Activated gamma-delta T cell (primary cell): ENCODE results near the gene ITGA4.

Experiments used
- DNase-seq: peaks from one replicate; lab custom pipeline; 2025; lab: John Stamatoyannopoulos, UW

ITGA4 gene

DNA sequence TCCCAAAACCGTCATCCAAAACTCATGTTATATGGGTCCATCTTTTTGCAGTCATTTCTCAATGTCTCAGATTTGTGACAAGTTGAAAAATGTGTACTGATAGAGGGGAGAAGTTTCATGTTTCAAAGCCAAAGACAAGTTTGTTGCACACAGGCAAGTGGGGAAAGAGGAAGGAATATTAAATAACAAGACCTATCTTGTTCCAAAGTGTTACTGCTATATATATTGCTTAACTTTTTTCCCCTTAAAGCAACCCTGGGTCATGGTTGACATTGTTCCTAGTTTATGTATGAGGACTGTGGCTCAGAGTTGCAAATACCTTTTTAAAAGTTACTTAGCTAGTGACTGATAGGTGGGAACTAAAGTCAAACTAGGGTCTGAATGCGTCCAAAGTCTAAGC lies 1.7 kb downstream of the ITGA4 start:
- no peak for DNase-seq

DNA sequence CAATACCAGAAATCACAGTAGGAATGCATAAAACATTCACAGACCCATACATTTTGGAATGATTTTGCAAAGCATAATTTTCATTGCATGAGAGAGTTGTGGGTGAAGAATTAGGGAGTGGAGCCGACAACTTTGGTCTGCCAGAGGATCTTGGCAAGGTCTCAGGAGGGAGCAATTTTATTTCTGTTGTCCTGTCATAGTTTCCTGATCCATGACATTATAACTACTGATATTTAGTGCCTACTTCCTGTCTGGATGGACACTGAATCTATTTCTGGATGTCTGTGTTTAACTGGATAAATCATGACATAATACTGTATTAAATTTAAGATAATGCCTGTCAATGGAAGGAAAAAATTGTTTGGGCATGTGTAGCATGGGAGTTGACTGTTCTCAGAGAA lies 2.4 kb downstream of the ITGA4 start:
- no peak for DNase-seq

DNA sequence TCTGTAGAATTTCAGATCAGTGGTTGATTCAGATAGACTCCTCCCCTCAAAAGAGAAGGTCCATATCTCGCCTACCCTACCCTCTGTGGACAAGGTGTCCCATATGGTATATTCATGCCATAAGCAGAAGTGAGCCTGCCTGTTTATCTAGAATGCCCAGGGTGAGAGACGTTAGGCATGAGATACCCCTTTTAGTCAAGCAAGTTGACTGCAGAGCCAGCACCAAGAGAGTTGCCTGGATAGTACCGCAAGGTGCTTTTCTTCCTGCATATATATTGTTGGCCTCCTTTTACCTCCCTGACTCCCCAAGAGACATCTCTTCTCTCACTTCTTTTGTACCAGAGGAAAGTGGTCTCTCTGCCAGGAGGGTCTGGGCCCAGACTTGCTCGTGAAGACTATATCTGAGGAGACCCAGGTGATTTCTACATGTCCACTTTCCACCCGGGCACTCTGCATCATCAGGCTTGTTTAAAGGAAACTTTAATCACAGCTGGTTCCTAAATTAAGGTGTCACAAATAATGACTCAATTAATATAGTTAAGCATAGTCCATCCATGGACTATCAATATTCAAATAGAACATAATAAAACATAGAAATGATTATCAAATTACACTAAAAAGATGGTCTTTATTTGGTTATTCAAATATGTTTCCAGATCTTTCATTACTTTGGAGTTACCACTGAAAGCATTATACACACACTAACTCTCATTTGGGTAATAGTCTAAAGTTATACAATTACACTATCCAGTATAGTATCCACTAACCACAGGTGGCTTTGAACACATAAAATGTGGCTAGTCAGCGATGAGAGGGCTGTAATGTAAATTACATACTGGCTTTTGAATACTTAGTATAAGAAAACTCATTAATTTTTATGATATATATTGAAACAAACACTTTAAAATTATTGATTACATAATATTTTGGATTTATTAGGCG lies 4.1 kb downstream of the ITGA4 start:
- no peak for DNase-seq

DNA sequence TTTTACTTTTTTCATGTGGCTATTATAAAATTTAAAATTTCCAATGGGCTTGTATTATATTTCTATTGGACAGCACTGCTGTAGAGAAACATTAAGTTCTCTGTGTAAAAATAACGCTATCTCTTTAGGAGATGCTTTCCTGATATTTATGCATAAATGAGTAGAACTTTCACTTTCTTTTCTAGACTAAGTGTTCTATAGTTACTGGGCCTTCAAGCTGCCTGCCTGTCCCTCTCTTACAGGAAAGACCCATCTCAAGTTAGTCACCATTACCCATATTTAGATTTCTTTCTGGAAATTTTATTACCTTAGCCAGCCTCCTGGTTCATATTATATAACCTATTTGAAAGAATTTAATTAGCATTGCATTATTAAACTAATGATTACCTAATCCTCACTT lies 4.8 kb downstream of the ITGA4 start:
- no peak for DNase-seq

DNA sequence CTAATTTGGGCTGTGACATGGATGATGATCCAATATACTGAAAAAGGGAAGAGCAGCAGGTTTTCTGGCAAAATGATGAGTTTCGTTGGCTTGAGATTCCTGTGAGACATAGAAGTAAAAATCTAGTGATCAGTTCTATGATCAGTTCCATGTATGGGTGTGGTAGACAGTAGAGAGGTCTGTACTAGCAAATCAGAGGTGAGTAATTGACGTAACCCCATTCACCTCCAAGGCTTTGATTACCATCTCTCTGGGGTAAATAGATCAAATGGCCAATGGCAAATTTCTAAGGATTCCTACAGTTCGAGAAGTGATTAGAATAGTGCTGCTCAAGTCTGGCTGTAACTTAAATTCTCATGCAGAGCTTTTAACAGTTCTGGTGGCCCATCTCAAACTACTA lies 6.4 kb downstream of the ITGA4 start:
- no peak for DNase-seq

DNA sequence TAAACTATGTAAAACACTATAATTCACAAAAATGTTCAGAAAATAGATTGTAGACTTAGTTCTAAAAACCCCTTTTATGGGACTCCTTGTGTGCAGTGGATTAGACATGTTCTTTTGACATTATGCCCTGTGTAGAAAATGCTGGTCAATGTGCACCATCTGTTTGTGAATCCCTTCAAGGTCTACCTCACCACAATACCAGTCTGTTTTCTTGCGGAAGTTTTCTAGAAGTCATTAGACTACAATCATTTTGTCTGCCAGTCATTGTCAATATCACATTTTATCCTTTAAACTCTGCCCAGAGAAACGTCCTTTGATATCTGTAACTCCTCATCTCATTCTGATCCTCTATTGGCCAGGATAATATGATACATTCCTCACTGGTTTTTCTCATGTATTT lies 7.8 kb downstream of the ITGA4 start:
- DNase-seq, result no peak

DNA sequence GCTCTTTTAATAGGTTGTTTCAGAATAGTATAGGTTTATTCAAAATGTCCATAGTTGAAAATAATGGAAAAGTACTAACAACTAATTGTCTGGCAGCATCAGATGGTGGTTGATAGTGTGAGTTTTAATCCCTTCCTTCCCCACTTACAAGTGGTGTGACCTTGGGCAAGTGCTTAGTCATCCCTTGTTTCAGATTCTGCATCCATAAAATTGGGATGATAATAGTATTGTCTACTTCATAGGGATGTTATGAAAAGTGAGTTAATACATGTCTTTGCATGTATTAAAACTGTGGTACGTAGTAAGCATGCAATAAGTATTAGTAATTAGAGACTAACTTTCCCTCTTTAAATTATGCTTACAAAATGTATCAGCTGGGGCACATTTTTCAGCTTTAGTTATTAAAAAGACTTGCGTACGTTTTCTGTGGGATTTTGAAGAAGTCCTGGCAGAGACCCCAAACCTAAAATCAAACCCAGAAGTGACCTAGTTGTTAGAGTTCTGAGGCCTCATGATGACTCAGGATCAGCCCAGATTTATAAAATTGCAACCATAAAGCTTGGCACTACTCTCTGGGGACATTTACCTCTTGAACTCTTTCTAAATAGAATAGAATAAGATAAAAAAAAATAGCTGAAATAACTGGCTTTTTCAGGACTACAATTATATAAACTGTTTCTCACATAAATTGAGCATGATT lies 8.6 kb downstream of the ITGA4 start:
- no peak for DNase-seq

DNA sequence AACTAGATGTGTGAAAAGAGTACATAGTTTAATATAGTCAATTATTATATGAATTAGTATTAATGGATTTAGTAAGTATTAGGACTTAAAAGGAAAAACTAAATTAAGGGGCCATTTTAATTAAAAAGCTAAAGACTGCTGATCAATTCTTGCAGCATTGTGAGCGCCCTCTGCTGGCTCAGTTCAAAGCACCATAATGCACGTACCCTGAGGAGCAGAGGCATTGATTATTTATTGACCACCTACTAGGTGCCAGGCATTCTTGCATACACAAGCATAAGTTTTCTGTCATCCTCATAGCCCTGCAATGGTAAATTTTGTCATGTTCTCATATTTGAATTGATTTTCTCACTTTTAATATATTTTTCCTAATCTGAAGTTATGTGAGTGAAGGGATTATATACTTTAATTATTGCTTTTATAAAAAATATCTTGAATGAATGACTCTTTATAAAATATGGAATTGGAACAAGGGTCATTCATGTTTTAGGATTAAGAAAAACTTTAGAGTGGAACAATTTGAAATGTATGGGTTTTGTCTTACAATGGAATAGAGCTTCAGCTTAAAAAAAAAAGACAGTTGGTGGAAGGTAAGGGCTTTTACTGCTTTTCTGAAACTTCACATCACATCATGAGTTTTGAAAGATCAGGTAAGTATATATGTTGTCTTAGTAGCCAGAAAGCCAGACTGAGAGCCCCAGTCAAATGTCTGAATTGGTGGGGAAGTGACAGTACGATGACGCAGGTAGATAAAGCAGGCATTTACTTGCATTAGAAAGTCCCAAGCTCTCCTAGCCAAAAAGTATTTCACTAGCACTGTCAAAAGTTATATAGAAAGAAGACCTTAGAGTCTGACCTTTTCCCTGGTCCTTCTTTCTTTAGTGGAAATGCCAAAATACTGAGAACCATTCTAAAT lies 9.7 kb downstream of the ITGA4 start:
- no peak for DNase-seq

DNA sequence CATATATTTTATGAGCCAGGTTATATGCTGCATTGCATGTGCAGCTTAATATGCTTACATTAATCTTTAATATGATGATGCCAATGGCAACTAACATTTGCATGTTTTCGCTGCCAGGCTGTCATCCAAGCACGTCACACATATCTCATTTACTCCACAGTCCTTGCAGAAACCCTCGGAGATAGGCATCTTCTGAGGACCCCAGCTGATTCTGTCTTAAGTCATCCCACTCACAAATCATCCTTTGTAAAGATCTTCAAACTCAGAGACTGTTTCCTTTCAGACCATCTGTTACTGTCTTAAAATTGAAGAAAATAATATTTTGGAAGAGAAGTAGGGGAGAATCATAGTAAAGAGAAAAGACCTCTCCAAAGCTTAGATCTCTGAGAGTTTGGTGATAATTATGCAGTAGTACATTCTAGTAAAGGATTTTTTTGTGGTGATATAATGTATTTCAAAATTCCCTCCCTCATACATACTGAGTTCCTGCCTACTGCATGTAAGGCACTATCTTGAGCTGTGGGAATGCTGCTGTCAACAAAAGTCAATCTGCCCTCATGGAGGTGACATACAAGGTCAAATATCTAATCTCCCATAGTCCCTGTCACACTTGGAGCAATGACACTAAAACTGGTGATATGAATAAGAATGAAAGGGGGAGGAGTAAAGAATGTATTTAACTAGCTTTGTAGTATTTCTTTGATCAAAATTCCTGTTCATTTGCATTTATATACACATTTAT lies 11.0 kb downstream of the ITGA4 start:
- DNase-seq, result no peak

DNA sequence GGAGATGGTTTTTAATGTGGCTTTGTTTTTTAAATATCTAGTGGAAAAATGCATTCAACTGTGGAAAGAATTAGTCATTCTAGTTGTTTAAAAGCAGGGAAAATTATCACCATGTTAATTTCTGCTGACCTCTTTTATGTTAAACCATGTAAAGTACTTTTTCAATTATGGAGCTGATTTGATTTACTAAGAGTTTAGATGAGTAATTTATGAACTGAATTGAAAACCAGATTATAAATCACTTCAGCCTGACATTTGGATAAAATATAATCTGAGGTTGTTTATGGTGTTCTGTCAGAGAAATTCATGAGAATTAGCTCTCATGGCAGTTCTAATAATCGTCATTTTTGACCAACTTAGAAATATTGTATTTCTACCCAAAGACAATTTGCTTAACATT lies 11.6 kb downstream of the ITGA4 start:
- DNase-seq, result no peak

DNA sequence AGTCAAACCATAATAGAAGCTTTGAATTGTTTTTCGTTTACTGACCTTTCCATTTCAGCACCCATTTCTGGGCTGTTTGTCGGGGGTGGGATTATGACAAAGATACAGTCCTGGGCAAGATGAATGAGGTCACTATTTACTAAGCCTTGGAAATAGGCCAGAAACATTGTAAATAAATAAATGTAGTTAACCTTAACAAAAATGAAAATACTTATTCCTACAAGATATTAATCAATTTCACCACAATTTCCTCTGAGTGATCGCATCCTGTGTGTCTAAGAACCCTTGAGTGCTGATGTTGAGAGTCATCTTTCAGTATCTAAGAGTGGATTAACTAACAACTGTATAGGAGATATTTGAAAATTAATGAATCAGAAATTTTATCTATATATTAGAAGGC lies 14.0 kb downstream of the ITGA4 start:
- no peak for DNase-seq

DNA sequence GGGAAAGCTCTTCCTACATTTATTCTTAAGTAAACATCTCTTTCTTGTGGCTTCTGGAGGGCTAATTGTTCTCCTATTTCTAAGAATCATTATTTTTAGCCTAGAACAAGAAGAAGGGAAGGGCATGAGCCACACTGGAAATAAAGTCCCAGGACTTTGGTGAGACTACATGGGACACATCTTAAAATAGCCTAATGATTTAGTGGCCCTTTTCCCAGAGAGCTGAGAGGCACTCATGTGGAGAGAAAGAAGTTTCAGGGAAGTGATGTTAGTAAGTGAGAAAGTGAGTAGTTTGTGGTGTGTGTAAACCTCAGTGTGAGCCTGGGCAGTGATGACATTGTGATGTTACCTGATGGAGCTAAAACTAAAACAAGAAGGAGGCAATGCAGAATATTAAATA lies 14.6 kb downstream of the ITGA4 start:
- DNase-seq, result no peak

DNA sequence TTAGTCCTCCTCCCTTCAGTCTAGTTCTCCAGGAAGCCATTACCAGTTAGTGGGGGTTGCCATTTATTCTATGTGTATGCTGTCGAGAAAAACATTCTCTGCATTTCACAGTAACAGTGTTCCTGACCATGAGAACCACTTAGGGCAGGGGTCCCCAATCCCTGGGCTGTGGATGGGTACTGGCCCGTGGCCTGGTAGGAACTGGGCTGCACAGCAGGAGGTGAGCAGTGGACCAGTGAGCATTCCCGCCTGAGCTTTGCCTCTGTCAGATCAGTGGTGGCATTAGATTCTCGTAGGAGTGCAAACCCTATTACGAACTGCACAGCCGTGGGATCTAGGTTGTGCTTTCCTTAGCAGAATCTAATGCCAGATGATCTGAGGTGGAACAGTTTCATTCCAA lies 15.8 kb downstream of the ITGA4 start:
- no peak for DNase-seq

DNA sequence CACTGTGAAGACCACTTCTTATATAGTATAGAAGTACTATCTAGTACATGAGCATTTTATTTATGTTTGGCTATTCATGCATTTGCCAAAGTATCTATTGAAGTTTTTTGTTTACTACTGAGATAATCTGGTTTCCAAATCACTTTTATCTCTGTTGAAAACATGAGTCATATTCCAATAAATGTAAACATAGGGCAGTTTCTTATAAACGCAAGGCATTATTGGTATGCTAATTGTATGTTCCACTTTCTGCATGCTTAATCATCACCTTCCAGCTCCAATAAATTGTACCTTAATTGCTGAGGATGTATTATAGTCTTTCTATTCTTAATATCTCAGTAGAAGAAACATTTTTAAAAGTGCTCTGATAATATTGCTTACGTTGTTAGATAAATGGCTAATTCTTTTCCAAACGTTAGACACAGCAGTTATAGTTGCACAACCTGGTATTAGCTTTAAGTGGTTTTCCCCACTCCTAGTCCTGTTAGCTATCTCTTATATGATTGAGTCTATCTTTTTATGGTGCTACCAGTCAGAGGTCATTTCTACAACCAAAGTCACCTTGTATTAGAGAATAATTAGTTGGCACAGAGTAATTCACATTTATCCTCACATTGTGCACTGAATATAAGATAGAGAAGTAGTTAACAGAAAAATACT lies 17.2 kb downstream of the ITGA4 start:
- DNase-seq, result no peak

DNA sequence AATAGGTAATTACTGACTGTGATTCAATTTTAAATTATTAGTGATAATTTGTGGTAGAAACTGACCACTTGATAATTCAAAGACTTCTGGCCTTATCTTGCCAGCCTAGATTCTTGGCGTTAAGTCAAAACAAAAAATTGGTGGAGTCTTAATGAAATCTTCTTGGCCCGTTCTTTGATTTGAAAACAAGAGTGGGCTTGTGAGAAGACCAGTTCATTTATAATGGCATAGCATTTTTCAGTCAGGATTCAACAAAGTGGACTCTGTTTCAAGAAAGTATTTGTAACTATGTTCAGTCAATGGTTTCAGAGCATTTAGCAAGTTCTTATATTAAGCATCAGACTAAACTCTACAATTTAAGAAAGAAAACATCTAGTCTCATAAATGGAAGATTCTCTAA lies 26.0 kb downstream of the ITGA4 start:
- DNase-seq, result no peak

DNA sequence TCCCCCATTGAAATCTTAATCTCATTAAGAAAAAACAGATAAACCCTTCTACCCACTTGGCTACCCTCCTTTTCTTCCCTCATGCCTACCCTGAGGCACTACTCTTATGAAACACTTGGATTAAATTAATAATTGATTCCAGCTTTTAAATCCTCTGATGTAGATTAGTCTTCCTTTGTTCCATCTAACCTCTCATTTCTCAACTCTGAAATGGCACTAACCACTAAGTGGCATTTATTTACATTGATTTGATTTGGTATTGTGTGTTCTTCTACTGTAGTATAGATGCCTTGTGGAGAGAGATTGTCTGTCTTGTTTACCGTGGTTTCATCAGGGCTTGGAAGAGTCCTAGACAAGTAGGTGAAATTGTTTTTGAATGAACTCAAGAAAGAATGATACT lies 26.7 kb downstream of the ITGA4 start:
- no peak for DNase-seq

DNA sequence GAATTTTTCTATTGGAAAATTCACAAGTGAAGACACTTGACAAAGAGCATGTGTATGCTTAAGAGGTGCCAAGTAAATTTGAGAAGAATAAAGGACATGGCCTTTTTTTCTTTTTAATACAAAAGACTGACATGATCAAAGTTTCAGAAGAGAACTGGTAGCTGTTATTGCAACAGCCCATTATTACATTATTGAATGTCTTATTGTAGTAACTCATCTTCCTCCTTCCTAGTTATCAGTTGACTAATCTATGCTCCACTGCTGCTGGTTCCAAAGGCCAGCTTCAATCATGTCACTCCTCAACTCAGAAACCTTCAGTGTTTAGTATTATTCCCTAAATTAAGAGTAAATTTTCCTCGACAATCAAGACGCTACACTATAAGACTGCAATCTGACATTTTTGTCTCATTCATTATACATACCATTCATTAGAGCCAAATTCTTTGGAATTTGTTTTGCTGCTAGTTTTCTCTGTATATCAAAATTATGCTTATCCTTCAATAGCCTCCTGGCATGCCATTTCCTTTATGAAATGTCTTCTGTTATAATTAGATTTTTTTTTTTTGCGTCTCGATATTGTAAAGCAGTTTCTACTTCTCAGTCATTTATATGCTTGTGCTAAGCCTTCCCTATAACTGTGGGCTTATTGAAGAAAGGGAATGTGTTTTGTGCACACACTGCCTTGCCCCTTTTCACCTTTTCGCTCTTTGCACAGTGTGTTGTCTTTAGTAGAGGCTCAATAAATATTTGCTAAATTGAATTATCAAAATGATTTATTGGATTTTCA lies 27.9 kb downstream of the ITGA4 start:
- no peak for DNase-seq

DNA sequence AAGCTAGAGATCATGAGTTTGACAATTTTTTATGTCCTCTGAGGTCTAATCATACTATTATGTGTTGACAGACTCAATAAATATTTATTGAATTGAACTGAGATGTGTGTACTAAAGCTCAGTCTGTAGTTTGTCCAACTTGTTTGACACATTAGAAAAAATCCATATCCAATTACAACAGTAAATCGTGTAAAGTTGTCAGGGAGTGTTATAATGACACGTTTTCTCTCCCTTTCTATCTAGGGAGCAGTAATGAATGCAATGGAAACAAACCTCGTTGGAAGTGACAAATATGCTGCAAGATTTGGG lies 28.4 kb downstream of the ITGA4 start:
- DNase-seq, result no peak

DNA sequence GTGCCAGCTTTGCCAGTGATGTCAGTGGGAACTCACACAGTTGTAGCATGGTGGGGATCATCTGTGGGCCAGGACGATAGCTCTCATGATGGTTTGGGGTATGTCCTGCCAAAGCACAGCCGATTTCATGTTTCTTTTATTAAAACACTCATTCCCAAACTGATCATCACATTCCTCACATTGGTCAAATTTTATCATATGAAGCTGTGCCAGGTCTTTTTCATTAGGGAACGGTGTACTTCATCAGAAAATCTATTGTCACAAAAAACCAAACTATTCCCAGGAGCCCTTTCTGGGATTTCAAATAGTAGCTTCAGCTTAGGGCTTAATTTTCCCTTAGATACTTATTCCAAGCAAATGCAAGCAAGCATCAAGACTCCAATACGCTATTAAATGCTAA lies 42.0 kb downstream of the ITGA4 start:
- DNase-seq, result no peak

DNA sequence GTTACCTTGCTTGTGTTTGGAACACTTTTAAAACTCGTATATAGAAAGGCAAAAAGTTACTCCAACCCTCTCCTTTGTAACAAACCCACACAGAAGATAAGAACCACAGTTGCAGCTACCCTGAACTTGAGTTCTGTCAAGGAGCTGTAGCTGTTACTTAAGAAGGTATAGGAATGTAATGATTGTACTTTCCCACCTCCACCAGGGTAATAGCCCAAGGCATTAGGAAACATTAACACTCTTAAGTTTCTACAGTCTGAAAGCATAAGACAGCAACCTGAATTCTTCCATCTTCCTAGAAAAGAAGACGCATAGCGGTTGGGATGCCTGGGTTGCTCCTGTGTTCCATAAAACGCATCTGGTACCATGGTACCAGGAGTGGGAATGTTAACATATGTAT lies 43.0 kb downstream of the ITGA4 start:
- DNase-seq, result no peak

DNA sequence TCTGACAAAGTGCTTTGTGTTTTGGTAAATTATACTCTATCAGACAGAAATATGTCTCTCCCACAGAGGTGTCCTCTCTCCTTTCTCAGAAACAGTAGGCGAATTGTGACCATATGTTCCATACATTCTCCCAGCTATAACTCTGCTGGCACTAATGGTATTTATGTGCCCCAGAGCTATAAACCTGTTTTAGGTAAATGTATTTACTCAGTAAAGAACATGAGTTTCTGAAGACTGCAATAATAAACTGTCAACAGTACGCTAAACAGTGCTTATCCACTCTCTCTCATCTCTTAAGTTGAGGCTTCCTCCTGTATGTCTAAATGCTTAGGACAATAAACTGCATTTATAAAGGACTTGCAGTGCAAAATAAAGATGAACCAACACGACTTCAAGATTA lies 58.5 kb downstream of the ITGA4 start:
- no peak for DNase-seq
